Transverse colon (tissue), 4 donors: Measurements from ENCODE around the gene RIC1. TPM values are rescaled to one million over a fixed set of nuclear protein-coding genes. Genes with fewer than 3 reads are reported as not detected.

Source experiments
- DNase-seq: peaks from one replicate; pipeline ENCODE4 v3.0.0-alpha.2; 2019
- H3K27ac ChIP-seq, 4 donors: fragments of 200-600 bp; sonication (generic); 2 replicates each; pipeline ENCODE4 v1.5.1; 2016 to 2018; ENCODE audit warnings: inconsistent platforms in 4 of 4
- H3K27me3 ChIP-seq: fragments of 200-600 bp; sonication (generic); 2 replicates; pipeline ENCODE4 v1.5.1; 2017; ENCODE audit warnings: inconsistent platforms
- H3K36me3 ChIP-seq, 4 donors: fragments of 200-600 bp; sonication (generic); 2 replicates each; pipeline ENCODE4 v1.5.1; 2017 to 2019; ENCODE audit warnings: inconsistent platforms in 4 of 4
- H3K4me1 ChIP-seq, 4 donors: fragments of 200-600 bp; sonication (generic); 2 replicates each; pipeline ENCODE4 v1.5.1; 2017 to 2020; ENCODE audit warnings: inconsistent platforms in 4 of 4
- H3K4me3 ChIP-seq, 4 donors: fragments of 200-600 bp; sonication (generic); 1 replicate in 1 of 4; 2 replicates in 3 of 4; pipeline versions ENCODE4 v1.5.1 to v1.6.1; 2017 to 2019; ENCODE audit warnings: inconsistent platforms in 4 of 4
- H3K9me3 ChIP-seq, 2 donors: fragments of 200-600 bp; sonication (generic); 2 replicates each; pipeline ENCODE4 v1.5.1; 2017 to 2019; ENCODE audit warnings: inconsistent platforms in 2 of 2
- EP300 ChIP-seq: sonication (generic); formaldehyde crosslinking; IDR thresholded peaks from one replicate; pipeline ENCODE4 v1.6.1; 2017; ENCODE audit warnings: antibody characterized with exemption, low read depth
- POLR2A ChIP-seq: fragments of 450-650 bp; IDR thresholded peaks from one replicate; pipeline ENCODE4 v1.6.1; 2016; ENCODE audit warnings: antibody characterized with exemption, mild to moderate bottlenecking, moderate library complexity
- POLR2AphosphoS5 ChIP-seq, 3 donors: sonication (generic); formaldehyde crosslinking; IDR thresholded peaks; one replicate each; pipeline ENCODE4 v1.6.1; 2016; ENCODE audit warnings: antibody characterized with exemption in 3 of 3
- WGBS, 2 donors: methylation state at CpG; one replicate each; pipeline ENCODE4 v1.1.5; 2018; ENCODE audit warnings: low coverage in 1 of 2; 5-methylcytosine and 5-hydroxymethylcytosine counted together
- in situ Hi-C, 4 donors: fragments of 200-750 bp; cut with MboI; loops; one replicate each; pipeline versions ENCODE4 v1.15.0 to v1.15.1; 2017; ENCODE audit warnings: low sequenced_read_pairs in 3 of 4, low pct_ligation_motif_present in 1 of 4, low pct_unique_long_range_greater_than_20kb in 1 of 4
- intact Hi-C: fragments of 100-400 bp; cut with DNase I; formaldehyde crosslinking; loops from one replicate; pipeline ENCODE4 v1.15.1; 2023; ENCODE audit warnings: low total_unique reads
- total RNA-seq, 4 donors: library from RNA; depleted of rRNA; stranded (reverse); fragments of >200 nt; gene quantifications; one replicate each; pipeline ENCODE4 v1.1.0, GENCODE V29; 2016
- TF ChIP-seq, protein P1 (sequence below), 5 experiments: fragments of 200-600 bp in 3 of 5; fragments of 450-650 bp in 2 of 5; sonication (generic) in 3 of 5; IDR thresholded peaks; 1 replicate in 2 of 5; 2 replicates in 3 of 5; pipeline ENCODE4 v1.5.1; 2016 to 2017; ENCODE audit warnings: antibody characterized with exemption in 5 of 5, inconsistent platforms in 3 of 5, mild to moderate bottlenecking in 2 of 5, moderate library complexity in 1 of 5

RIC1 gene
- total RNA-seq, 4 donors from 2014 or later, result 22.5 to 93.9 (median 42.8) TPM

- 48 to 70% methylated on average over 2 of the region's 2 CpGs for WGBS, 2 donors
- no peaks in the 10 kb centered on the region for H3K36me3 ChIP-seq
- no peaks in the 10 kb centered on the region for H3K4me1 ChIP-seq
- in situ Hi-C loops (loop anchor here in 2 of 4 donors (25.0 kb wide), 2 partner anchors 173 to 623 kb away; partner anchors contain the start of genes JAK2 (in 2 of the 2) and PLGRKT (in 1 of the 2)), intact Hi-C loops (no loop called here)
- H3K27me3 ChIP-seq, result no peaks in the 10 kb centered on the region
- DNase-seq, result no peak
- H3K9me3 ChIP-seq, result no peaks in the 10 kb centered on the region
- no peak overlapping the region for H3K27ac ChIP-seq
- no peak for TF ChIP-seq POLR2AphosphoS5 (IDR thresholded peaks at IDR 0.05)
- TF ChIP-seq, protein P1, sequence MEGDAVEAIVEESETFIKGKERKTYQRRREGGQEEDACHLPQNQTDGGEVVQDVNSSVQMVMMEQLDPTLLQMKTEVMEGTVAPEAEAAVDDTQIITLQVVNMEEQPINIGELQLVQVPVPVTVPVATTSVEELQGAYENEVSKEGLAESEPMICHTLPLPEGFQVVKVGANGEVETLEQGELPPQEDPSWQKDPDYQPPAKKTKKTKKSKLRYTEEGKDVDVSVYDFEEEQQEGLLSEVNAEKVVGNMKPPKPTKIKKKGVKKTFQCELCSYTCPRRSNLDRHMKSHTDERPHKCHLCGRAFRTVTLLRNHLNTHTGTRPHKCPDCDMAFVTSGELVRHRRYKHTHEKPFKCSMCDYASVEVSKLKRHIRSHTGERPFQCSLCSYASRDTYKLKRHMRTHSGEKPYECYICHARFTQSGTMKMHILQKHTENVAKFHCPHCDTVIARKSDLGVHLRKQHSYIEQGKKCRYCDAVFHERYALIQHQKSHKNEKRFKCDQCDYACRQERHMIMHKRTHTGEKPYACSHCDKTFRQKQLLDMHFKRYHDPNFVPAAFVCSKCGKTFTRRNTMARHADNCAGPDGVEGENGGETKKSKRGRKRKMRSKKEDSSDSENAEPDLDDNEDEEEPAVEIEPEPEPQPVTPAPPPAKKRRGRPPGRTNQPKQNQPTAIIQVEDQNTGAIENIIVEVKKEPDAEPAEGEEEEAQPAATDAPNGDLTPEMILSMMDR (IDR thresholded peaks at IDR 0.05), result no peak
- TF ChIP-seq EP300, result no peak
- no peak for TF ChIP-seq POLR2A
- H3K4me3 ChIP-seq, result no peak overlapping the region
Measured at GRCh38 chr9:5610491-5610890, 18.4 kb upstream of the RIC1 start.

DNA sequence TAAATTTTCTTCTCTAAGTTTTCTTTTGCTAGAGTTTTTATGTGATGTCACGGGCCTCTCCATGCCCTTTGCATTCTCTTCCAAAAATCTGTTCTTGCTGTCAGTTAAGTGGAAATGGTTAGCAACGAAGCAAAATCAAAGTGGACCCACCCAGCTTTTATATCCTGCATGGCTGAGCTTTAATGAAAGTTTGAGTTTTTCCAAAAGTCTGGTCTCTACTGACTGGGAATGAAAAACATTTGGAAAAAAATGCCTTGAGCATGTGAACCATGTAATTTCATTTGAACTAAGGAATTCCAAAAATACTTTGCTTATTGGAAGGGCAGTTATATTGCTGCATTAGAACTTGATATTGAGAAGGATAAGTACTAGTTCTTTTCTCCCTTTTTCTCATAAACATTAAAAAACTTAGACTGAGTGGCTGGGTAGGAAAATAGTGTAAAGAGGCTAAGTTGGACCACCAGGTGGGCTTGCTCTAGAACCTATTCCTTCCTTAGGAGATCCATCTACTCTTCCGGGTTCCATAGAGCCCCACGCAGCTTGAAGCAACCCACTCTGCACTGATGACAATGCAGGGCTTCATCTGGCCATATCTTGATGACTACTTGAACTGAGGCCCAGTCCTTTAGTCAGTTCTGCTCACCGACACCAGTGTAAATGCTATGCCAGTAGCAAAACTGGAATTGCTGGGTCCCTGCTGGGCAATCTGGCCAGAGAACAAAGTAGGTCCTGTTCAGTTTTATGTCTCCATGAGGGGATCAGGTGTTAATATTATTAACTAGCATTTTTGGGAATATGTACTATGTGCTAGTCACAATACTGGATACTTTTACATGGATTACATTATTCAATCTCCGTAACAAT lies 17.4 kb upstream of the RIC1 start:
- Histone ChIP-seq H3K27me3 (no peaks in the 10 kb centered on the region), H3K4me1 (no peaks in the 10 kb centered on the region), H3K36me3 (no peaks in the 10 kb centered on the region), H3K9me3 (no peaks in the 10 kb centered on the region), H3K27ac (no peak overlapping the region), H3K4me3 (no peak overlapping the region)
- intact Hi-C loops, result no loop called here
- WGBS, 2 donors, result 73 to 89% methylated on average over 2 to 6 of the region's 6 CpGs
- DNase-seq, result no peak
- in situ Hi-C loops, result loop anchor here in 2 of 4 donors (25.0 kb wide), 2 partner anchors 174 to 624 kb away; partner anchors contain the start of genes JAK2 (in 2 of the 2) and PLGRKT (in 1 of the 2)
- TF ChIP-seq EP300 (no peak), POLR2AphosphoS5 (IDR thresholded peaks at IDR 0.05) (no peak)
- TF ChIP-seq, protein P1 (IDR thresholded peaks at IDR 0.05), result no peak

DNA sequence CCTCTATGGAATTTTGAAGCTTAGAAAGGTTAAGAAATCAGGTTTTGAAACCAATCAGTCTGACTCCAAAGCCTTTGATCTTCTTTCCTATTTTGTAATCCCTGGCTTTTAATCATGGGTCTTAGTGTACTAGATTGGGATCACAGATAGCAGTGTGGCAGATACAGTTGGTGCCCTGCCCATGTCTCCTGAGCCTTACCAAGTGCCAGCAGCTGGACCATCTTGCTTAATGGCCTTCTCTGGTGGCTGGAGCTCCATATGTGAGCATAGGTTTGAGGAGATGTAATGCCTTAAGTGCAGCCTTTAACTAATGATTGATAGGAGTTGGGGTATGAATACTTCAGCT lies 16.7 kb upstream of the RIC1 start:
- in situ Hi-C loops, result loop anchor here in 2 of 4 donors (25.0 kb wide), 2 partner anchors 175 to 625 kb away; partner anchors contain the start of genes JAK2 (in 2 of the 2) and PLGRKT (in 1 of the 2)
- no peak overlapping the region for H3K27ac ChIP-seq

GRCh38 chr9:5614192-5614591 lies 14.7 kb upstream of the RIC1 start:
- DNase-seq, result no peak
- in situ Hi-C loops (loop anchor here in 2 of 4 donors (25.0 kb wide), 2 partner anchors 177 to 627 kb away; partner anchors contain the start of genes JAK2 (in 2 of the 2) and PLGRKT (in 1 of the 2)), intact Hi-C loops (no loop called here)

More for the DNA sequence above, 16.7 kb upstream of the RIC1 start:
- TF ChIP-seq POLR2AphosphoS5 (IDR thresholded peaks at IDR 0.05) (no peak), EP300 (no peak), POLR2A (no peak)
- TF ChIP-seq, protein P1 (IDR thresholded peaks at IDR 0.05), result no peak
- Histone ChIP-seq H3K4me1 (peaks cover 0 to 3% (median 0%) of the 10 kb centered on the region in 4 donors), H3K27me3 (no peaks in the 10 kb centered on the region), H3K9me3 (no peaks in the 10 kb centered on the region), H3K36me3 (no peaks in the 10 kb centered on the region), H3K4me3 (no peak overlapping the region)
- no peak for DNase-seq
- intact Hi-C loops, result no loop called here

More at GRCh38 chr9:5614192-5614591, 14.7 kb upstream of the RIC1 start:
- Histone ChIP-seq H3K36me3 (no peaks in the 10 kb centered on the region), H3K27me3 (no peaks in the 10 kb centered on the region), H3K27ac (no peak overlapping the region), H3K4me1 (peaks cover 0 to 5% (median 0%) of the 10 kb centered on the region in 4 donors), H3K4me3 (no peak overlapping the region), H3K9me3 (no peaks in the 10 kb centered on the region)
- WGBS, 2 donors, result 93 to 96% methylated on average over 4 of the region's 4 CpGs
- TF ChIP-seq, protein P1 (IDR thresholded peaks at IDR 0.05), result no peak
- TF ChIP-seq POLR2A (no peak), POLR2AphosphoS5 (IDR thresholded peaks at IDR 0.05) (no peak), EP300 (no peak)
